Measurements from ENCODE around the gene SLC31A2.

Gene SLC31A2

DNA sequence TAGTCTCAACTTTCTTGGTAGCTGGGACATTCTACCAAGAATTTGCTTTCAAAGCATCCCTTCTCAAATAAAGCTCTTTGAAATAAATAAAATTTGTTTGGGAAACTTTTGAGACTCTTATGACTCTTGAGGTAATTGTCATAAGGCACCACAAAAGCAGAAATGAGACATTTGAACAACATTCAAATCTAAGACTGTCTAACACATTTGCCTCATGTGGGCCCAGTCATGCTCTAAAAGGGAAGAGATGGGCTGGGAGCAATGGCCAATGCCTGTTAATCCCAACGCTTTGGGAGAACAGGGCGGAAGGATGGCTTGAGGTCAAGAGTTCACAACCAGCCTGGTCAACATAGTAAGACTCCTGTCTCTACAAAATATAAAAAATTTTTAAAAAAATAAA, 26.4 kb downstream of the SLC31A2 start:
- Histone ChIP-seq H3K27ac (ENCODE audit: extremely low read depth, low read depth, low read length) (no peak overlapping the region), H3K36me3 (ENCODE audit: control insufficient read depth in 2 of 2, insufficient read depth in 1 of 2, low read length in 2 of 2) (peaks cover 15 to 92% of the 10 kb centered on the region in 2 experiments), H3K9me3 (ENCODE audit: control insufficient read depth, insufficient read depth, low read depth, low read length) (no peaks in the 10 kb centered on the region), H3K4me1 (ENCODE audit: control insufficient read depth, insufficient read depth, low read length) (no peaks in the 10 kb centered on the region), H3K4me3 (ENCODE audit: low read depth, low read length) (no peak overlapping the region)
- CTCF ChIA-PET: interaction anchor here (0.6 to 1.2 kb wide), 2 partner anchors 223 to 481 kb away, joined by 3 read pairs; no protein-coding TSS in a partner anchor
- TF ChIP-seq OVOL3 (tag by site-specific recombination; IDR thresholded peaks at IDR 0.05): no peak
- TF ChIP-seq GLIS2 (tag by site-specific recombination; IDR thresholded peaks at IDR 0.05): no peak
- TF ChIP-seq, protein P1, sequence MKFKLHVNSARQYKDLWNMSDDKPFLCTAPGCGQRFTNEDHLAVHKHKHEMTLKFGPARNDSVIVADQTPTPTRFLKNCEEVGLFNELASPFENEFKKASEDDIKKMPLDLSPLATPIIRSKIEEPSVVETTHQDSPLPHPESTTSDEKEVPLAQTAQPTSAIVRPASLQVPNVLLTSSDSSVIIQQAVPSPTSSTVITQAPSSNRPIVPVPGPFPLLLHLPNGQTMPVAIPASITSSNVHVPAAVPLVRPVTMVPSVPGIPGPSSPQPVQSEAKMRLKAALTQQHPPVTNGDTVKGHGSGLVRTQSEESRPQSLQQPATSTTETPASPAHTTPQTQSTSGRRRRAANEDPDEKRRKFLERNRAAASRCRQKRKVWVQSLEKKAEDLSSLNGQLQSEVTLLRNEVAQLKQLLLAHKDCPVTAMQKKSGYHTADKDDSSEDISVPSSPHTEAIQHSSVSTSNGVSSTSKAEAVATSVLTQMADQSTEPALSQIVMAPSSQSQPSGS (tag by site-specific recombination; IDR thresholded peaks at IDR 0.05; ENCODE audit: low read depth): no peak
- TF ChIP-seq, protein P2, sequence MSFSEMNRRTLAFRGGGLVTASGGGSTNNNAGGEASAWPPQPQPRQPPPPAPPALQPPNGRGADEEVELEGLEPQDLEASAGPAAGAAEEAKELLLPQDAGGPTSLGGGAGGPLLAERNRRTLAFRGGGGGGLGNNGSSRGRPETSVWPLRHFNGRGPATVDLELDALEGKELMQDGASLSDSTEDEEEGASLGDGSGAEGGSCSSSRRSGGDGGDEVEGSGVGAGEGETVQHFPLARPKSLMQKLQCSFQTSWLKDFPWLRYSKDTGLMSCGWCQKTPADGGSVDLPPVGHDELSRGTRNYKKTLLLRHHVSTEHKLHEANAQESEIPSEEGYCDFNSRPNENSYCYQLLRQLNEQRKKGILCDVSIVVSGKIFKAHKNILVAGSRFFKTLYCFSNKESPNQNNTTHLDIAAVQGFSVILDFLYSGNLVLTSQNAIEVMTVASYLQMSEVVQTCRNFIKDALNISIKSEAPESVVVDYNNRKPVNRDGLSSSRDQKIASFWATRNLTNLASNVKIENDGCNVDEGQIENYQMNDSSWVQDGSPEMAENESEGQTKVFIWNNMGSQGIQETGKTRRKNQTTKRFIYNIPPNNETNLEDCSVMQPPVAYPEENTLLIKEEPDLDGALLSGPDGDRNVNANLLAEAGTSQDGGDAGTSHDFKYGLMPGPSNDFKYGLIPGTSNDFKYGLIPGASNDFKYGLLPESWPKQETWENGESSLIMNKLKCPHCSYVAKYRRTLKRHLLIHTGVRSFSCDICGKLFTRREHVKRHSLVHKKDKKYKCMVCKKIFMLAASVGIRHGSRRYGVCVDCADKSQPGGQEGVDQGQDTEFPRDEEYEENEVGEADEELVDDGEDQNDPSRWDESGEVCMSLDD (tag by site-specific recombination; IDR thresholded peaks at IDR 0.05): no peak
- no peak for TF ChIP-seq ZNF18 (tag by site-specific recombination; IDR thresholded peaks at IDR 0.05)
- no peak for TF ChIP-seq ZNF239 (tag by site-specific recombination; IDR thresholded peaks at IDR 0.05)
- TF ChIP-seq ZFHX2 (tag by site-specific recombination; conservative IDR thresholded peaks at IDR 0.05): no peak
- TF ChIP-seq ZNF433 (tag by site-specific recombination; IDR thresholded peaks at IDR 0.05; ENCODE audit: low read depth): no peak
- TF ChIP-seq ZNF23 (tag by site-specific recombination; IDR thresholded peaks at IDR 0.05; ENCODE audit: borderline replicate concordance): no peak
- TF ChIP-seq ZNF157 (tag by site-specific recombination; IDR thresholded peaks at IDR 0.05): no peak
- no peak for TF ChIP-seq ZNF626 (tag by site-specific recombination; IDR thresholded peaks at IDR 0.05)
- no peak for TF ChIP-seq IKZF3 (tag by site-specific recombination; IDR thresholded peaks at IDR 0.05)
- no peak for TF ChIP-seq ZNF174 (tag by site-specific recombination; IDR thresholded peaks at IDR 0.05)
- no peak for TF ChIP-seq PRDM4 (tag by site-specific recombination; IDR thresholded peaks at IDR 0.05)
- no peak for TF ChIP-seq ZNF175 (tag by site-specific recombination; IDR thresholded peaks at IDR 0.05)
- TF ChIP-seq SETDB1 (IDR thresholded peaks at IDR 0.05; ENCODE audit: insufficient read length, low read length): no peak
- no peak for TF ChIP-seq ZFP3 (tag by site-specific recombination; IDR thresholded peaks at IDR 0.05; ENCODE audit: low read depth)
- TF ChIP-seq, protein P3, sequence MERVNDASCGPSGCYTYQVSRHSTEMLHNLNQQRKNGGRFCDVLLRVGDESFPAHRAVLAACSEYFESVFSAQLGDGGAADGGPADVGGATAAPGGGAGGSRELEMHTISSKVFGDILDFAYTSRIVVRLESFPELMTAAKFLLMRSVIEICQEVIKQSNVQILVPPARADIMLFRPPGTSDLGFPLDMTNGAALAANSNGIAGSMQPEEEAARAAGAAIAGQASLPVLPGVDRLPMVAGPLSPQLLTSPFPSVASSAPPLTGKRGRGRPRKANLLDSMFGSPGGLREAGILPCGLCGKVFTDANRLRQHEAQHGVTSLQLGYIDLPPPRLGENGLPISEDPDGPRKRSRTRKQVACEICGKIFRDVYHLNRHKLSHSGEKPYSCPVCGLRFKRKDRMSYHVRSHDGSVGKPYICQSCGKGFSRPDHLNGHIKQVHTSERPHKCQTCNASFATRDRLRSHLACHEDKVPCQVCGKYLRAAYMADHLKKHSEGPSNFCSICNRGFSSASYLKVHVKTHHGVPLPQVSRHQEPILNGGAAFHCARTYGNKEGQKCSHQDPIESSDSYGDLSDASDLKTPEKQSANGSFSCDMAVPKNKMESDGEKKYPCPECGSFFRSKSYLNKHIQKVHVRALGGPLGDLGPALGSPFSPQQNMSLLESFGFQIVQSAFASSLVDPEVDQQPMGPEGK (tag by site-specific recombination; IDR thresholded peaks at IDR 0.05): no peak
- no peak for TF ChIP-seq ZNF561 (tag by site-specific recombination; IDR thresholded peaks at IDR 0.05; ENCODE audit: borderline replicate concordance)
- TF ChIP-seq BCL11A (tag by site-specific recombination; IDR thresholded peaks at IDR 0.05; ENCODE audit: low read depth): no peak
- POLR2A ChIA-PET: no interaction called here

Measured in HEK293 (cell line).